Activated CD4-positive, alpha-beta memory T cell treated with anti-CD3 and anti-CD28 coated beads, Interleukin-2, amount 10 ng/mL, durations not matched to agents 7 days and 5 days (primary cell): ENCODE data around the gene TMEM209. TPM values are rescaled to one million over a fixed set of nuclear protein-coding genes. Genes with fewer than 3 reads are reported as not detected.

Experiments
- CTCF ChIA-PET: fragments of 350-600 bp; sonication (Branson Sonifier 250); formaldehyde crosslinking; loops from one replicate; lab custom pipeline; 2021; ENCODE audit warnings: antibody characterized with exemption, inconsistent platforms; lab: Charles Lee
- POLR2A ChIA-PET: fragments of 350-600 bp; sonication (Branson Sonifier 250); formaldehyde crosslinking; loops from one replicate; lab custom pipeline; 2021; ENCODE audit warnings: antibody characterized with exemption; lab: Charles Lee
- DNase-seq: peaks from one replicate; pipeline ENCODE4 v3.0.0-alpha.2; 2020
- H3K27ac Mint-ChIP-seq: one replicate; pipeline ENCODE4 v1.8.0; 2021; ENCODE audit warnings: mild to moderate bottlenecking, mixed read lengths
- H3K27me3 Mint-ChIP-seq: one replicate; pipeline ENCODE4 v1.8.0; 2021; ENCODE audit warnings: mixed read lengths
- H3K36me3 Mint-ChIP-seq: one replicate; pipeline ENCODE4 v1.8.0; 2021; ENCODE audit warnings: low read depth, mixed read lengths
- H3K4me1 Mint-ChIP-seq: one replicate; pipeline ENCODE4 v1.8.0; 2021; ENCODE audit warnings: mixed read lengths
- H3K4me3 Mint-ChIP-seq: one replicate; pipeline ENCODE4 v1.8.0; 2021; ENCODE audit warnings: mild to moderate bottlenecking, mixed read lengths
- H3K9me3 Mint-ChIP-seq: one replicate; pipeline ENCODE4 v1.8.0; 2021; ENCODE audit warnings: mixed read lengths
- total RNA-seq, 2 experiments: library from RNA; stranded (reverse); gene quantifications; one replicate each; pipeline ENCODE4 v1.2.3, GENCODE V29; 2021

TMEM209 gene
- total RNA-seq, 2 experiments from 2014 or later, result 35.5 to 35.7 TPM

- H3K9me3 Mint-ChIP-seq, result no peaks in the 10 kb centered on the region
- no peaks in the 10 kb centered on the region for H3K27me3 Mint-ChIP-seq
- H3K4me3 Mint-ChIP-seq, result no peak overlapping the region
- no peak overlapping the region for H3K27ac Mint-ChIP-seq
- POLR2A ChIA-PET, result no interaction called here
- DNase-seq, result no peak
- CTCF ChIA-PET, result interaction anchor here (0.6 kb wide), 1 partner anchor 90 kb away, joined by 4 read pairs; no protein-coding TSS in a partner anchor
- peaks cover 4% of the 10 kb centered on the region for H3K4me1 Mint-ChIP-seq
- H3K36me3 Mint-ChIP-seq, result peaks cover 40% of the 10 kb centered on the region
Measured at GRCh38 chr7:130123501-130123900, 81.7 kb downstream of the TMEM209 start.

GRCh38 chr7:130118801-130119200 lies 86.4 kb downstream of the TMEM209 start:
- Mint-ChIP-seq H3K27ac (no peak overlapping the region), H3K27me3 (no peaks in the 10 kb centered on the region), H3K4me1 (peaks cover 8% of the 10 kb centered on the region), H3K4me3 (no peak overlapping the region), H3K36me3 (peaks cover 32% of the 10 kb centered on the region), H3K9me3 (no peaks in the 10 kb centered on the region)
- no peak for DNase-seq
- ChIA-PET CTCF (interaction anchor here (0.7 to 1.6 kb wide), 2 partner anchors 47 to 340 kb away, joined by 3 to 4 read pairs; no protein-coding TSS in a partner anchor), POLR2A (no interaction called here)

GRCh38 chr7:130118294-130118693 lies 86.9 kb downstream of the TMEM209 start:
- H3K9me3 Mint-ChIP-seq, result no peaks in the 10 kb centered on the region
- CTCF ChIA-PET, result interaction anchor here (1.6 kb wide), 1 partner anchor 46 kb away, joined by 4 read pairs; no protein-coding TSS in a partner anchor
- peaks cover 27% of the 10 kb centered on the region for H3K36me3 Mint-ChIP-seq
- H3K27me3 Mint-ChIP-seq, result no peaks in the 10 kb centered on the region
- POLR2A ChIA-PET, result no interaction called here
- H3K27ac Mint-ChIP-seq, result no peak overlapping the region
- H3K4me1 Mint-ChIP-seq, result peaks cover 8% of the 10 kb centered on the region
- H3K4me3 Mint-ChIP-seq, result no peak overlapping the region
- no peak for DNase-seq

GRCh38 chr7:130114776-130115175 lies 90.4 kb downstream of the TMEM209 start:
- H3K36me3 Mint-ChIP-seq, result peaks cover 11% of the 10 kb centered on the region

More at GRCh38 chr7:130114776-130115175, 90.4 kb downstream of the TMEM209 start:
- no peaks in the 10 kb centered on the region for H3K27me3 Mint-ChIP-seq
- POLR2A ChIA-PET, result no interaction called here
- DNase-seq, result no peak
- peaks cover 8% of the 10 kb centered on the region for H3K4me1 Mint-ChIP-seq
- H3K4me3 Mint-ChIP-seq, result no peak overlapping the region
- H3K27ac Mint-ChIP-seq, result no peak overlapping the region
- CTCF ChIA-PET, result no interaction called here
- no peaks in the 10 kb centered on the region for H3K9me3 Mint-ChIP-seq

Other genes with a start within 250 kb of the TMEM209 start
- 10 to 100 TPM; 15.5 to 17.3 TPM for gene ZC3HC1, start 154.0 kb downstream of the TMEM209 start, total RNA-seq
- 10 to 100 TPM; 15.5 to 17.3 TPM for gene KLHDC10, start 134.9 kb downstream of the TMEM209 start, total RNA-seq
- not detected for gene SSMEM1, start 2.5 kb upstream of the TMEM209 start, total RNA-seq
- gene CPA2, start 61.5 kb upstream of the TMEM209 start, total RNA-seq, result not detected
- not detected for gene CPA4, start 87.8 kb upstream of the TMEM209 start, total RNA-seq
- gene CPA5, start 139.4 kb upstream of the TMEM209 start, total RNA-seq, result not detected
- gene CPA1, start 175.1 kb upstream of the TMEM209 start, total RNA-seq, result not detected
- gene CEP41, start 235.6 kb upstream of the TMEM209 start, total RNA-seq, result 10 to 100 TPM; 13.2 to 15.7 TPM